ENCODE results near the gene ZFPM1.

GRCh38 chr16:88435437-88436355 is 17.4 kb upstream of the ZFPM1 start:
- no peak for TF ChIP-seq EZH2 (IDR thresholded peaks at IDR 0.05)
- TF ChIP-seq FOXP2 (optimal IDR thresholded peaks at IDR 0.05; ENCODE audit: control extremely low read depth, extremely low read length, insufficient read depth), result no peak
